ENCODE data around the gene CNP.
"Not testable (repeated sequence)": the region's sequence is repeated elsewhere in the genome, so short reads cannot be mapped to it uniquely, and the experiment has no call there.

The CNP gene

GRCh38 chr17:41966463-41967140 lies at the start of gene CNP:
CNP (plus strand) TSS chr17:41966795; CDS start chr17:41966885, 90 bp downstream.
- peak; percentile 82 for DNase-seq (ENCODE audit: low read depth)

GRCh38 chr17:41917192-41917591 lies 49.4 kb upstream of the CNP start:
- no peak for DNase-seq (ENCODE audit: low read depth)

- no peak for DNase-seq (ENCODE audit: low read depth)
These were observed 48.8 kb upstream of the CNP start for GRCh38 chr17:41917679-41918313.

- peak; percentile 93 for DNase-seq (ENCODE audit: low read depth)
These were observed 48.1 kb upstream of the CNP start, which contains the start of gene ACLY for GRCh38 chr17:41918314-41919164. ACLY (minus strand) TSS chr17:41918951; CDS start chr17:41913873, 5,078 bp downstream.

DNA sequence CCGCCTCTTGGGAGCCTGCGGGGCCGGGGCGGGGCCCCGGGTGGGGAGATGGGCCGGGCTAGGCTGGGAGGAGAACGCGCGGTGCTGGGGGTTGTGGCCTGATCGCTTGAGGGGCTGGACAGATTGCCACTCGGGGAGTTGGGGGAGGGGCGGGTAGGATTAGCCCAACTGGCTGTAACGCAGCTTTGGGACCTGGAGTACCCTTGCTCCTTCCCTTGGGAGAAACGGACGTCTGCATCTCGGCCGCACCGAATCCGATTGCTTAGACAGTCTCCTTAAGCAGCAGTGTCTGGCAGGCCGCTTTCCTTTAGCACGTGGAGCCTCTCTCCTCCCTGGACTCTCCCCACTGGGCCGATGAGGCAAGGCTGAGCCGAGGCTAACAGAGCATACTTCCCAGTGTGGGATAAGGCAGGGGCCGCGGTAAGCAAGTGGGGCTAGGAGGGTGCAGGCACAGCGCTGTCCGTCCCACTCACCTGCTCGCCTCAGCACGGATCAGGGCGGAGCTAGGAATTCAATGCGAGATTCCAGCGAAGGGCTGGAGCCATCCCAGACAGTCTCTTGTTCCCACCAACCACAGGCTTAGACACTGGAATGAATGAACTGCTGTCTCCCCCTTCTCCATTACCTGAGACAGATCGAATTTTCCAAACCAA lies 47.3 kb upstream of the CNP start:
- no peak for DNase-seq (ENCODE audit: low read depth)

DNA sequence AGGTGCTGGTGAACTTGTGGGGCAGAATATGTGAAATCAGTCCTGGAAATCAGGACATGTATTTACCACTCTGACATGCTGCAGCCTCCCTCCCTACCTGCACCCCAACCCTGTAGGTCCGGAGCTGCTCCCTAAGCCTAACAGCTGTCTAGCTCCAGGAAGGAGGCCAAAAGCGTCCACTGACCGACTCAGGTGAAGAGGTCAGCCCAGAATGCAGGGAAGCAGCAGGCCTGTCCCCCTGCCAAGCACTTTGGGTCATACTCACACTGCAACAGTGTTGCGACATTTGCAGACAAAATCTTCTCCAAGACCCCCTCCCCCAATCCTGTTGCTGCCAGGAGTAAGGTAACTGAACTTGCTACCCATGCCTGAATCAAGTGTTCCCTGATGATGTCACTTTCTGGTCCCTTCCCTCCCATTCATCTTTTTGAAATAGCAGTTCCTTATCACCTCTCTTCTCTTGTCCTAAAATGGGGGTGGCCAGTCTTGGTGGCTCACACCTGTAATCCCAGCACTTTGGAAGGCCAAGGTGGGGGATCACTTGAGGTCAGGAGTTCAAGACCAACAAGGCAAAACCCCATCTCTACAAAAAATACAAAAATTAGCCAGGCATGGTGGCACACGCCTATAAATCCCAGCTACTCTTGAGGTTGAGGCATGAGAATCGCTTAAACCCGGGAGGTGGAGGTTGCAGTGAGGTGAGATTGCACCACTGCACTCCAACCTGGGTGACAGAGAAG lies 46.6 kb upstream of the CNP start:
- no peak for DNase-seq (ENCODE audit: low read depth)

DNA sequence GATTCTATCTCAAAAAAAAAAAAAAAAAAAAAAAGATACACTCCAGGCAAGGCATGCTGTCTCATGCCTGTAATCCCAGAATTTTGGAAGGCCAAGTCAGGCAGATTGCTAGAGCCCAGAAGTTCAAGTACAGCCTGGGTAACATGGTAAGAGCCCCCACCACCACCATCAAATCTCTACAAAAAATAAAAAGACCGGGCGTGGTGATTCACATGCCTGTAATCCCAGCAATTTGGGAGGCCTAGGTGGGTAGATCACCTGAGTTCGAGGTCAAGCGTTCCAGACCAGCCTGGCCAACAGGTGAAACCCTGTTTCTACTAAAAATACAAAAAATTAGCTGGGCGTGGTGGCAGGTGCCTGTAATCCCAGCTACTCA lies 46.0 kb upstream of the CNP start:
- no peak for DNase-seq (ENCODE audit: low read depth)

DNA sequence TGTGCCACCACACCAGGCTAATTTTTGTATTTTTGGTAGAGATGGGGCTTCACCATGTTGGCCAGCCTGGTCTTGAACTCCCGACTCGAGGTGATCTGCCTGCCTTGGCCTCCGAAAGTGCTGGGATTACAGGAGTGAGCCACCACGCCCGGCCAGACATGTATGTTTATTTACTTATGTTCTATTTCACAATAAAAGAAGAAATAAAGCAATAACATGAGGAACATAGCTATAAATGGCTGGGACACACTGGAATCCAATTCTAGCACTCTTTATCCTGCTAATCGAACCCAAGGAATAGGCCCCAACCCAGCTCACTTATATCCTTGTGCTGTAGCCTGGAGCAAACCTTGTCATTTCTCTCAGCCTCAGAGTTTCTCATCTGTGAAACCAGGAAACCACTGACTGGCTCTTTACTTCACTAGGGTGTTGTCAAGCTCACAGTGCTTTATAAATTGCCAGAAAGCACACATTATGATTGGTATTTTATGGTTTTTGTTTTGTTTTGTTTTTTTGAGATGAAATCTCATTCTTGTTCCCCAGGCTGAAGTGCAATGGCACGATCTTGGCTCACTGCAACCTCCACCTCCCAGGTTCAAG lies 40.5 kb upstream of the CNP start:
- DNase-seq (ENCODE audit: low read depth): no peak

DNA sequence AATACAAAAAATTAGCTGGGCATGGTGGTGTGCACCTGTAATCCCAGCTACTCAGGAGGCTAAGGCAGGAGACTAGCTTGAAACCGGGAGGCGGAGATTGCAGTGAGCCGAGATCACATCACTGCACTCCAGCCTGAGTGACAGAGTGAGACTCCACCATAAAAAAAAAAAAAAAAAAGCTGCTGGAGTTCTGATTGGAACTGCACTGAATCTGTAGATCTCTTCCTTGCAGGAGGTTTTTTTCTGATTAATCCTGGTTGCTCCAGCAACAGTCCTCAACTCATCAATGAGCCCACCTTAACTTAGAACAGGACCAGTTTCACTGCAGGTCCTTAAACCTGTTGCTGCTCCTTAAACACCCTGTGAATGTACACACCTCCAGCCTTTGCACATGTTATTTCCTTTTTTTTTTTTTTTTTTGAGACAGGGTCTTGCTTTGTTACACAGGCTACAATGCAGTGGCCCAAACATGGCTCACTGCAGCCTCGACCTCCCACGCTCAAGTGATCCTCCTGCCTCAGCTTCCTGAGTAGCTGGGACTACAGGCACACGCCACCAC lies 37.8 kb upstream of the CNP start:
- DNase-seq (ENCODE audit: low read depth): no peak

DNA sequence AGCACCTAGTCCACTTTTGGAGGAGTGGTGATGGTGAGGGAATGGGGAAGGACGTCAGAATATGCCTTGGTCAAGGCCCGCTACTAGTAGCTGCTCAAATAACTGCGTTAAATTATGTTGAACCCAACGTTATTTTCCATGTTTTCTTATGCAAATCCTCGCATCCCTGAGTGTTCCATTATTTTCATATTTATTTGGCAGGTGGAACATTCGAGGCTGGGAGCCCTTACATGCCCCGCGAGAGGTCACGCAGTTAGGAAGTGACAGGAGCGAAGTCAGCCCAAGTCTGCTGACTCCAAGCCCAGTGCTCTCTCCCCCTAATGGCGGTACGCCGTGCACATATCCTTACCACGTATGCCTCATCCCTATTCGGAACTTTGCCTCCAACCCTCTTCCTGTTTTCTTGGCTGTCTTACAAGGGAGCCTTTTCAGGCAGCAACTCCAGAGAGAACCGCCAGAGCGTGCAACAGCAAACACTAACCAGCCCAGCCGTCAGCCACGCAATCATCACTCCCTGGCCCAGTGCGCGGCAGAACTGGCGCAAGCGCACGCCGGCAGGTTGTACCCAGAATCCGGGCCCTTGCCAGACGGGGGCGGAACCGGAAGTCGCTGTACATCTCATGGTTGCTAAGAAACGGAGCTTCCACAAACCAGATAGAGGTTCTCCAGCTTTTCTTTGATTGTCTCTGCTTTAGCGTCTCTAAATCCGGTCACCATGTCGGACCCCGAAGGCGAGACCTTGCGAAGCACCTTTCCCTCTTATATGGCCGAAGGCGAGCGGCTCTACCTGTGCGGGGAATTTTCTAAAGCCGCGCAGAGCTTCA lies 36.4 kb upstream of the CNP start, which contains the start of gene ODAD4:
ODAD4 (plus strand) TSS at position 609 of the 824 bp plus-strand sequence; CDS start at position 716, 107 bp downstream.
- DNase-seq (ENCODE audit: low read depth): peak; percentile 87

DNA sequence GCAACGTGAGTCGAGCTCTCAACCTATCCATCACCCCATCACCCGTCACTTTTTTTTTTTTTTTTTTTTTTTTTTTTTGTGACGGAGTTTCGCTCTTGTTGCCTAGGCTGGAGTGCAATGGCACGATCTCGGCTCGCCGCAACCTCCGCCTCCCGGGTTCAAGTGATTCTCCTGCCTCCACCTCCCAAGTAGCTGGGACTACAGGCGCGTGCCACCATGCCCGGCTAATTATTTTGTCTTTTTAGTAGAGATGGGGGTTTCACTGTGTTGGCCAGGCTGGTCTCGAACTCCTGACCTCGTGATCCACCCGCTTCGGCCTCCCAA lies 35.8 kb upstream of the CNP start:
- DNase-seq (ENCODE audit: low read depth): not testable (repeated sequence)

- DNase-seq (ENCODE audit: low read depth): not testable (repeated sequence)
These were observed 34.9 kb upstream of the CNP start for GRCh38 chr17:41931715-41932114.

DNA sequence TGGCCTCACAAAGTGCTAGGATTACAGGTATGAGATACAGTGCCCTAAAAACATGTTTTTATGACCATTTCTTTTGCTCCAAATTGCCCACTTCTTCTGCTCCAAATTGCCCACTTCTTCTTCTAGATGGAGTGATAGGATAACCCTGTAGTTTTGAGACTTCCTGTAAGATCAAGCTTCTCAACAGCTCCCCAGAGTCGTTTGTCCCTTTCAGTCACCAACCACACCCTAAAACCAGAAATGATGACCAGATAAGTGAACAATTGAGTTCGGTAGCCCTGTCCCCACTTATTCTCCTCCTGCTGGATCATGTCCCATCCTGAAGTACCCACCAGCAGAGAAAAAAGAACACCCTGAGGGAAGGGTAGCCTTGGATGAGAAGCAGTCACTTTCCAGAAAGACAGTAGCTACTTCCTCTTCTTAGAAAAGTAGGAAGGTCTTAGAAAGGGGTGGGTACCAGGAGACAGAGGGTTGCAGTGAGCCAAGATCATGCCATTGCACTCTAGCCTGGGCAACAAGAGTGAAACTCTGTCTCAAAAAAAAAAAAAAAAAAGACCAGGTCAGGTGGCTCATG lies 33.7 kb upstream of the CNP start:
- peak; percentile 62 for DNase-seq (ENCODE audit: low read depth)

- no peak for DNase-seq (ENCODE audit: low read depth)
These were observed 31.0 kb upstream of the CNP start for GRCh38 chr17:41935641-41936040.

DNA sequence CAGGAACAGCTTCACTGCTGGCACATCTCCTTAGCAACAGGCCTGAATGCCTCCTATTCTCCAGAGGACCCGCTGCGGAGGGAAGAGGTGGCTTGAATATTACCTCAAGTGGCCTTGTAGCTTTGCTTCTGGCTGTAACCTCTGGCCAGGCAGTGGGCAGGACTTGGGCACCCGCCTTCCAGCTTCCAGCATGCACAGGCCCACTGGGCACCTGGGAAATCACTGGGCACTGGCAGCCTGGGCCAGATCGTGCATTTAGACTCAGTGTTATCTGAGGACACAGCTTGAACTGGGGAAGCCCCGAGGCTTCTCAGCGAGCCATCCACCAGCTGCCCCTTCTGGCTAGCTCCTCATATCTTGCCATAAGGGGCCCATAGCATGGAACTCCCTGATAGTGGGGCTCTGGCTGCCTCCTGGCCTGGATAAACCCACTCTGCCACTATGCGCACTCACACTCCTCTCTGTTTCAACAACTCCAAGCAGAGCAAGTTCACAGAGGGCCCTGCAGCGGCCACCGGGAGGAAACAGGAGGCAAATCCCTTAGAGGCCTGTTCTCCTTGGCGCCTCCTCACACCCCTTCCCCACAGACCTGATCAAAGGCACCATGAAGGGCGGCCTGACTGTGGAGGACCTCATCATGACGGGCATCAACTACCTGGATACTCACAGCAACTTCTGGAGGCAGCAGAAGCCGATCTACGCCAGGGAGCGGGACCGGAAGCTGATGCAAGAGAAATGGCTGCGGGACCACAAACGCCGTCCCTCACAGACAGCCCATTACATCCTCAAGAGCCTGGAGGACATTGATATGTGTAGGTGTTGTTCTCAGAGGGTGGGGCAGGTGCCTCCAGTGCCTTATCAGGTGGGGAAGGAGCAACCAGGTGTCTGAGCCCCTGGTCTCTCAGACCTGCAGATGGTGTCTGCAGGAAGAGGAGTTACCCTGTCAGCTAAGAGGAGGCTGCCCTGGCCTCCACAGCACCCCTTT lies 28.3 kb upstream of the CNP start:
- peak; percentile 74 for DNase-seq (ENCODE audit: low read depth)

DNA sequence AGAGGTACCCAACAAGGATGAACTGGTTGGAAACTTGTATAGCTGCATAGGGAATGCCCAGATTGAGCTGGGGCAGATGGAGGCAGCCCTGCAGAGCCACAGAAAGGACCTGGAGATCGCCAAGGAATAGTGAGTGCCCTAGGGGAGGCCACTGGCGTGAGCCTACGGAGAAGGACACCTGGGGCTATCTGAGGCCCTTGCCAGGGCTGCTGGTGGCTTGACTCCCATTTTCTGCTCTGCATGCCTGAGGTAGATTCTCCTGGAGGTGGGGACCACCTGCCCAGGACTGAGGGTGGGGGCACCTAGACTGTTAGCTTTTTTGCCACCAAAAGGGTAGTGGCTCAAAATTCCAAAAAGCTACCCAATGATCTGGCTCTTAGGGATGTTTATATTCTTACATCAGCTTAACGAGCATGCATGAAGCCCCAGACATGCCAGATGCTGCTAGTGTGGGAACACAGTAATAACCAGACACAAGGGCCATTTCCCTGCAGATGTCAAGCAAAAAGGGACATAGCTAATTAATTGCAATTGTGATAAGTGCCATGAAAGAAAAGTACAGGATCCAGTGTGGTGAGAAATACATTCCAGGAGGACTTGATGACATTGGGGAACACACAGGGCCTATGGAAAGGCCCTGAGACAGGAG lies 27.4 kb upstream of the CNP start:
- DNase-seq (ENCODE audit: low read depth): no peak

- no peak for DNase-seq (ENCODE audit: low read depth)
These were observed 26.9 kb upstream of the CNP start for GRCh38 chr17:41939693-41940090.

DNA sequence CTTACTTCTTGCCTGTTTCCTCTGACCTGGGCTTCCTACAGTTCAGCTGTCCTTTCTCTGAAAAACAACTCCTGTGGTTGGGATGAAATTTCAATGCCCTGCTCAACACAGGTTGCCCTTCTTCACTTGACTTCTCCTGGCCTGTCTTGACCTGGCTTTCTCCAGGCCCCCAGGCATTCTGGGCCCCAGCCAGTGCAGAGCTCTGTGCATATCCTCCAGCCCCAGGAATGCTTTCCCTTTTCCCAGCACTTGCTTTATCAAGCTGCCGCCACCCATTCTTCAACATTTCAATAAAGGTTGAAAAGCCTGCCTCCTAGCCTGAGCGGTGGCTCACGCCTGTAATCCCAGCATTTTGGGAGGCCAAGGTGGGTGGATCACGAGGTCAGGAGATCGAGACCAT lies 25.4 kb upstream of the CNP start:
- DNase-seq (ENCODE audit: low read depth): no peak
